NCI-H748 (cell line): ENCODE measurements around the gene POPDC3.
"Not testable (repeated sequence)": the region's sequence is repeated elsewhere in the genome, so short reads cannot be mapped to it uniquely, and the experiment has no call there.

Source experiments
- DNase-seq: peaks from one replicate; lab custom pipeline; 2025; ENCODE audit not compliant: unreplicated experiment; lab: John Stamatoyannopoulos, UW

POPDC3 gene, protein sequence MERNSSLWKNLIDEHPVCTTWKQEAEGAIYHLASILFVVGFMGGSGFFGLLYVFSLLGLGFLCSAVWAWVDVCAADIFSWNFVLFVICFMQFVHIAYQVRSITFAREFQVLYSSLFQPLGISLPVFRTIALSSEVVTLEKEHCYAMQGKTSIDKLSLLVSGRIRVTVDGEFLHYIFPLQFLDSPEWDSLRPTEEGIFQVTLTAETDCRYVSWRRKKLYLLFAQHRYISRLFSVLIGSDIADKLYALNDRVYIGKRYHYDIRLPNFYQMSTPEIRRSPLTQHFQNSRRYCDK

DNA sequence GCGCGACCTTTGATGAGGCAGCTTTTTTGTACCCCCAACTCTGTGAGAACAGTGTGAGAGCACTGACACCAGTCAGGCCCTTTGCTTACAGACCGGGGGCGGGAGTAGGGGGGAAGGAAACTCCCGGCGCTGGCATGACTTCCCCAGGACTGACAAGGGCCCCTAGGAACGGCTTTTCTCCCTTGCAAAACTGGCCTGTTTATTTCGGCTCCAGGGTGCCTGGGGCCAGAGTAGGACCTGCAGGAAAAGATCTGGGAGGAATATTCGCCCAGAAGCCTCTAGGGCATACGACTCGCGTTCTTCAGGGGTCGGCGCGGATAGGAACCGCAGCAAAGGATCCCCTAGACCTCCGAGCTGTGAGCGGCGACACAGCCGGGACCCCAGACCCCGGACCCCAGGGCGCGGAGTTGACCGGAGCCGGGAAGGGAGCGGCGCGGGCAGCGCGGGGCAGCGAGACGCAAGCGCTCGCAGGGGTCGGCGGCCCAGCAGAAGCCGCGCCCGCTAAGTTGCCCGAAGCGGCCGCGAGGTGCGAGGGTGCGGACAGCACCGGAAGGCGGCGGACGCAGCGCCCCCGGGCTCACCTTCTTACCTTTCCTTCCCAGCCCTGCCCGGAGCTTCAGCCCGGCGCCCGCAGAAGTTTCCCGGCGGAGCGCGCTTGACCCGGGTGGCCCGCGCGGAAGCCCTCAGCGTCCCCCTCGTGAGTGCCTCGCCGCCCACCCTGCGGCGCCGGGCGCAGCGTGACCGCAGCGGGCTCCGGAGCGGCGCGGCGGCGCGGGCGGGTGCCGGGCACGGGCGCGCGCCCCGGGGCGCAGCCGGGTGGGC, at the start of gene POPDC3:
Gene POPDC3, minus strand, starts transcription at position 771 of the 822 bp plus-strand sequence. CDS start 18,105 bp downstream, outside the sequence.
- peak; percentile 75 for DNase-seq

DNA sequence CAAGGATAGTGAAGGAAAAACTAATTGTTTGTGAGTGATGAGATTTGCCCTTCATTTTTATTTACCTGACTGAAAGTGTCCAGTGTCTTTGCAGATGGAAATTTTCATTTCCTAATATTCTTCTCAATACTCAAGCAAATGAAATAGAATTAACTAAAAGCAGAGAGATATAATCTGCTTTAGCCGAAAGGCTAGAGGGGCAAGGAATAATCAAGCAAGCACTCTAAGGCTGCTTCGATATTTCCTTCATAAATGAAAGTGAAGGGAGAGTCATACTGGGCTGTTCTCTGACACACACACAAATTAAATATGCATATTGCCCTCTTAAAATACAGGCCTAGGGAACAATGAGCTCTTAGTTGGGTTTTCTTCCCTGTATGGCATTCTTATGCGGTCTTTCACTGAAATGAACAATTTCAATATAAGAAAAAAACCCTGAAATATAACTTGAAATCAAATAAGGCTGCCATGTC, 47.5 kb upstream of the POPDC3 start:
- no peak for DNase-seq

DNA sequence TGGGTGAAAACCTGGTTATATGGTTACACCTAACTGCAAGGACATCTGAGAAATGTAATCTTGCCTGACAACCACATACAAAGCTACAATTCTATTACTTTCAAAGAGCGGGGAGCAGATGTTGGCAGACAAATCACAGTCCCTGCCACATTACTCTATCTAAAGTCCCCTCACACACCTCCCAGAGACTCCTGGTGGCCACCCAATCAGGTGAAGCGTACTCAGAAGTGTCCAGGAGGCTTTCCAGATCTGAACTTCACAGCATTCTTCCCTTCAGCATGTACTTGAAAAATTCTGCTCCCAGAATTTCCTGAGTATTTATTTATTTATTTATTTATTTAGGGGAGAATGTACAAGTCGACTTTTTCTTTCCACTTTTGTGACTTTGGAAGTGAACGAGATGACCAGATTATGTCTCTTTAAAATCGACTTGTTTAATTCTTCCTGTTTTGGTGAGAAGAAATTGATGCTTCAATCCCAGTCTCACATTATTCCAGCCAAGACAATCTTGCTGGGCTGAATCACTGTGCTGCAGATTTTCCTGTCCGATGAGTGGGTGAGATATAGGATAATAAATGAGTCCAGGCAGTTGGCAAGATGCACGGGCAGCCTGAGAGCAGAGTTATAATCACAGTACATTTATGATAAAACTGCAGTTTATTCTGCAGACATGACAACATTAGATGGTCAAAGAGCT, 46.9 kb upstream of the POPDC3 start:
- no peak for DNase-seq

DNA sequence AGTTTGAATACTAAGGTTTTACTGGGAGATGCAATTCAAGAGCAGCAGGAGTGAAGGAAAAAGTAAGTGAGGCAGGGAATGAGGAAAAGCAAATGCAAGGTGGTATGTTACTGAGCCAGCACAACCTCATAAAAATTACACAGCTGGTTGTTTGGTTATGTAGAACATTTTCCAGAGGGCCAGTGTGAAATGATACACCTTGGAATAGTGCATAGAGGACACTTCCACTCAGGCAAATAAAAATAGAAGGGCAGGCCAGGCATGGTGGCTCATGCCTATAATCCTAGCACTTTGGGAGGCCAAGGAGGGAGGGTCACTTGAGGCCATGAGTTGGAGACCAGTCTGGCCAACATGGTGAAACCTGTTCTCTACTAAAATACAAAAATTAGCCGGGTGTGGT, 43.4 kb upstream of the POPDC3 start:
- DNase-seq = no peak

DNA sequence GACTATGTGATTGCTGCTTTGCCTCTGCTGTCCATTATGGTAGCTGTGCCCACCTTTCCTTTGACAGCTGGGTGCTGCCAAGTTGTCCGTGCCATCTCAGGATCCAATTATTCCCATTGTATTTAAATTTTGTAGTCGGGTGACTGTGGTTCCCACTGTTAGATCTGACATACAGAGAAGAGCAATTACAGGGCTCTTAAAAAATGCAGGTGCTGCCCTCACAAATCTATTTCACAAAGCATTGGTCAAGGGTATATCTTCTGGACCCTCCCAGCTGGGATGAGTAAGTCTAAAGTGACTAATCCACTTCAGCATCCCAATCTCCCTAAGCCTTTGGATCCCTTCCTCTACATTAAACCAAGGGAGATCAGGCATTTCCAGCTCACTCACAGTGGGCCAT, 41.4 kb upstream of the POPDC3 start:
- DNase-seq = not testable (repeated sequence)

DNA sequence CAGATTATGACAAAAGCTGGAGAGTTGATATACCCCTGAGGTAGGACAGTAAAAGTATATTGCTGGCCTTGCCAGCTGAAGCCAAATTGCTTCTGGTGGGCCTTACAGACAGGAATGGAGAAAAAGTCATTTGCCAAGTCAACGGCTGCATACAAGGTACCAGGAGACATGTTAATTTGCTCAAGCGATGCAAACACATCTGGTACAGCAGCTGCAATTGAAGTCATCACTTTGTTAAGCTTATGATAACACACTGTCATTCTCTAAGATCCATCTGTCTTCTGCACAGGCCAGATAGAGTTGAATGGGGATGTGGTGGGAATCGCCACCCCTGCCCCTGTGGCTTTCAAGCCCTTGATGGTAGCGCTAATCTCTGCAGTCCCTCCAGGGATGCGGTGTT, 40.4 kb upstream of the POPDC3 start:
- DNase-seq = no peak

DNA sequence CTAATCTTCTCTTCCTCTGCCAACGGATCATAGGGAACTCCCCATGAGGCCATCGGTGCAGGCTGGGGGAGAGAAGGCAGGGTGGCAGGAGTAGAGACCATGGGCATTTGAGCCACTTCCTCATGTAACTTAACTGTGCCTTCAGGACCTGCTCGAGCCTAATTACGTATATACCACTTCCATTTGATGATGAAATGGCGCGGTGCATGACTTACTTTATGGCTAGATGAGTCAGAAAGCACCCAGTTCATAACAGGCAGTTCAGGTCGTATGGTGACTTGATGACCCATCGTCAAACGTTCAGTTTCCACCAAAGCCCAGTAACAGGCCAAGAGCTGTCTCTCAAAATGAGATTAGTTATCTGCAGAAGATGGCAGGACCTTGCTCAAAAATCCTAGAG, 39.4 kb upstream of the POPDC3 start:
- DNase-seq = not testable (repeated sequence)

DNA sequence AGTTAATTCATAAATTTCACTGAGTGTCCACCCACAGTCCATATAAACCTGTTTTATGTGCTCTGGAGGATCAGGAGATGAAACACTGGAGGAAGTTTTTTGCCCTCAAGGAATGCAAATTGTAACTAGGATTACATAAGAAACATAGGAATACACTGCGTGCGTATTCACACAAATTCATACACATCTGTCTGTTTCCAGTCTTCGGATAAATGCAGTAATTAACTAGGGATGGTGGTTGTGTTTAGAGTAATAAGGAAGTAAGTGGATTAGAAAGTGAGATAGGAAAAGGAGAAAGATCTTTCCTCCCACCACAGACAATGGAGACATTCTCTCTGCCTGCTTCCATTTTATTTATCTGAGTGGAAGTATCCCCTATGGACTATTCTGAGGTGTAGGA, 35.7 kb upstream of the POPDC3 start:
- DNase-seq = no peak

DNA sequence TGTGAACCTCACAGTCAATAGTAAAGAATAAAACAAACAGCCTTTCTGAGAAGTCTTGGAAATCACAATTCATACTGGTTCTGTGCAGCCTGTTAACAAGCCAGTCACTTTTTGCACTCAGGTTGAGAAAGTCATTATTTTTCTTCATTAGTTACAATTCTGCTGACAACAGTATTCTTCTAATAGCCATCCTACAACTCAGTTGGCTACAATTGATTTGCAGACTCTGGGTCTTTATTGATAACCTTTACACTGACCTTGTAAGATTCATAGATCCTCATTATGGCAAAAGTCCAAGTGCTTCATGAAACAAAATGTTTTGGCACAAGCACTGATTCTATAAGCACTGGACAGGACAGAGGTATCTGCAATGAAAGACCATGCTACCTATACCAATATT, 34.9 kb upstream of the POPDC3 start:
- no peak for DNase-seq

DNA sequence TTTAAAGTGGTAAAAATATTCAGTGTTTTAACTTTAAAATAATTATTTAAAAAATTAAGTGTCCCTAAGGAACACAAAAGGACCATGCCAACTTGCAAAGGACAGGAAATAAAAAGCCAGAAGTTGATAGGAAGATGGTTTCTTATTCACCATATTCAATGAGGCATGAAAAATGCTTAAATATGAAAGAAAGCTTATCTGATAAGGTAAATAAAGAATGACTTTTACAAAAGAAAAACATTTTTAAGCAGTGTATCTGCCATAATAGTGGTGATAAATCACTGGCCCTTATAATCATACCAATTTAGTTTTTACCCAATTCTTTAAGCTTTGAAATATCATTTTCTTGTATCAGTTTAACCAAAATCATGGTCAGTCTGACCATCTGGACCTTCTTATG, 33.5 kb upstream of the POPDC3 start:
- no peak for DNase-seq

DNA sequence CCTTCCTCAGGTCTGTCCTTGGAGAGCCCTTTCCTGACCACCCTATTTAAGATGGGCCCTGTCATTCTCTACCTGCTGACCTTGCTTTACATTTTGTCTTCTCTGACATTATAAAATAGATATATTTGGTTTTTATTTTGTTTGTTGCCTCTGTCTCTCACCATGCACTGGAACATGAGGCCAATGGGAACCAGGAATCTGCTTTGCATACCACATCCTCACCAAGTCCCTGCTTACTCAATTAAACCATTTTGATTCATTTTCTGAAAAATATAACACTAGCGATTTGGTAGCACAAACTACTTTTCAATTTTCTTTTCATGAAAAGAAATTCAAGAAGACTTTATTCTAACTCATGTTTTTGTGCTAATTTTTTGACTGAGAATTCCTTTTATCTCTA, 32.8 kb upstream of the POPDC3 start:
- no peak for DNase-seq

DNA sequence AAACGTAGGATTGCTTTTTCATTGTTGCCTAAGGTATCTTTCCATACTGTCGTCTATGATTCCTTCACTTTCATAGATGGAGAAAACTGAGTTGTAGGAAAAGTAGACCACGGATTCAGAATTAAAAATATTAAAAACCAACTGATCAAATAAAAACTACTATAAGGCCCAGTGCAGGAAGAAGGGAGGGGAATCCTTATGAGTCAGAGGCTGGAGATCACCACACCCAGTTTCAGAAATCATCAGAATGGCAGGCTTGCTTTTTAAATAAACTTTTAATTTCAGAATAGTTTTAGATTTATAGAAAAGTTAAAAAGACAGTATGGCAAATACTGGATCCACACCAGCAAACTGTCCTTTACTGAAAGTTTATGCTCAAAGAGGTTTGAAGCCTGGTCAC, 32.0 kb upstream of the POPDC3 start:
- DNase-seq = no peak

DNA sequence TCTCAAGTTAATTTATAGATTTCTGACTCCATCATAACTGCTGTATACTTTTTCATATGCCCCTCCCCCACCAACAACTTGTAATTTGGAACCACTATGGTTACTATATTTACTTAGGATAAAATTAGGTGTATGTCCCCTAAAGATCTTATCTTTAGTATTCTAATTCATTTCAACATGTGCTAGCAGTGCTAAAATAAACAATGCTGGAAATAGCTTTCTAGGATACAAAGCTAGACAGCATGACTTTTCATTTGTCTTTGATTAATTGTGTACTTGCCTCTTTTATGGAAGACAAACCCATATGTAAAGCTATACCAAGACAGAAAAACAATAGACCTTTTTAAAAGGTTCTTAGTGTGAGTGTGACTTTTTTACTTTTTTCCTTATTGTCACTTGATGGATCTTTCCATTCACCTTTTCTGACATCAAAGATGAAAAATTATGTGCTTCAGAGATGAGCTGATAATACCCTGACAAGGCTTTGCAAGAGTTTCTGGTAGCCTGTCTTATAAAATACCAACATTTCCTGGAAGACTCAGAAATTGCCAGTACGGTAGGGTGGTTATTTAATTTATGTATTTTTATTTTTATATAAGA, 31.2 kb upstream of the POPDC3 start:
- peak; percentile 24 for DNase-seq

DNA sequence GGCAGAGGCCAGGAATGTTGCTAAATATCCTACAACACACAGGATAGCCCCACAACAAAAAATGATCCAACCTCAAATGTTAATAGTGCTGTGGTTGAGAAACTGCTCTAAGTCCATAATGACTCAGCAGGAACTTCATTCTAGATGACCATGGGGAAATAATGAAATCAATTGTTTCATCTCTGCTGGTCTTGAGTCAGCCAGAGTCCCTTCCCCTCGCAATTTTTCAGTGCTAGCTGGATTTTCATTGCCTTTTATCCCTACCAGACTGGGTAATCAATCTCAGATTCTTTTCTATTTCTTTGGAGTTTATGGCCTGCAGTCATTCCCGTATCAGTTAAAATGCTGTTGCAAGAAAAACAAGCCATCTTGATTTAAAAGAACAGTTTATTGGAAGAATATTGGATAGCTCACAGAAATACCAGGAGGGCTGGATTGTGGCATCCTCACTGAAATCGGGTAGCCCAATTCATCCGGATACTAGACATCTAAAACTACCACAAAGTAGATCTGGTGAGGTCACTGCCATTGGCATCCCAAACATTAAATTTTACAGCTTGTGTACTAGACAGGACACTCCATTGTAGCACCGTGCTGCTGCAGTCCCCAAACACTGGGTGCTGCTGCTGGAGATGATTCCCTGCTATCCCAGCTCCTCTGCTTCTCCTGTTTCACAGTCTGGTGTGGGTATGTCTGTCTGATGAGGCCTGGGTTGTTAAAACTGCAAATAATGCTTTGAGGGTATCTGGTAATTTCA, 30.3 kb upstream of the POPDC3 start:
- no peak for DNase-seq

DNA sequence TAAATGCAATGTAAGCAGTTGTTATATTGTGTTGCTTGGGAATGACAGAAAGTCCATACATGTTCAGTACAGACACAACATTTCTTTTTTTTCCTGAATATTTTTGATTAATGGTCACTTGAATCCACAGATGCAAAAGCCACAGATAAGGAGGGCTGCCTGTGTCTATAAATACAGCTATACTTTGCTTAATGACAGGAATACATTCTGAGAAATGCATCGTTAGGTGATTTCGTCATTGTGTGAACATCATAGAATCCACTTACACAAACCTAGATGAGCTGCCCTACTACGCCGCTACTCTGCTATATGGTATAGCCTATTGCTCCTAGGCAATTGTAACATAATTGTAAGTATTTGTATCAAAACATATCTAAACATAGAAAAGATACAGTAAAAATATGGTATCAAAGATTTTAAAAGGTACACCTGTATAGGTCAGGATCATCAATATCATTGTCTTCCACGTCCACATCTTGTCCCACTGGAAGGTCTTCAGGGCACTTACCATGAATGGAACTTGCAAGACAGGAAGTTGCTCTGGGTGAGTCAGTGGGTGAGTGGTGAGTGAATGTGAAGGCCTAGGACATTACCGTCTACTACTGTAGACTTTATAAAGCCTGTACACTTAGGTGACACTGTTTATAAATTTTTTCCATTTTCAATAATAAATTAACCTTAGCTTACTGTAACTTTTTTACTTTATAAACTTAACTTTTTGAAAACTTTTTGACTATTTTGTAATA, 27.9 kb upstream of the POPDC3 start:
- DNase-seq = no peak

DNA sequence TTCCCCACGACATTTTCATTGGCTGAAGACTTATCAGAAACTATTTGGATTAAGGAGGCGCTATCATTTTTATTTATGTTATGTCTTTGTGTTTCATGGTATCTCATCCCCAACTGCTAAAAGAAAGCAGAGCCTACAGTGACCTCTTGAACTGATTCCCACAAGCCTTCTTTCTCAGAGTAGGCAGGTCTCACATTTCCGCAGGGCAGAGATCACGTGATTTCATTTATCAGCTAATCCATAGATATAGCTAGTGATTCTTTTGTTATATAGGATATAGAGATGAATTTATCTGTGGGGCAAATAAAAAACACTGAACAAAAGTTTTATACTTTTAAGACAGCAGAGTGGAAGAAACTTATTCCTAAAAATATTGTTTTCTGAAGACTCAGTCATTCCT, 25.0 kb upstream of the POPDC3 start:
- no peak for DNase-seq

DNA sequence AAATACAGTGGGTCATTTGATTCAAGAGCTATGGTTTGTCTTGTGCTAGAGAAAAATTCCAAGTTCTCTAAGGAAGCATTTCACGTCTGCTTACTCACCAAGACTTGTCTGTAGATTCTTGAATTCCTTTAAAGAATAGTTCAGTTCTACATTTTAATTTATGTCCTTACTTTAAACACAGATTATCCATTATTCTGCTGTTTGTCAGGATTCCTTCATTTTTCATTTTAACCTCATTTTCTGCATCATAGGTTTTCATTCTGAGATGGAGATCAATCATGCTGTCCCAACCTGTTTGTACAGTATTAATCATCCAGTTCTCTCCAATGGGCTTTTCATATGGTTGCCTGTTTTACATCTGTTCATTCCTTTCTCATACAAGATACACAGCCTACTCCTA, 24.5 kb upstream of the POPDC3 start:
- no peak for DNase-seq

DNA sequence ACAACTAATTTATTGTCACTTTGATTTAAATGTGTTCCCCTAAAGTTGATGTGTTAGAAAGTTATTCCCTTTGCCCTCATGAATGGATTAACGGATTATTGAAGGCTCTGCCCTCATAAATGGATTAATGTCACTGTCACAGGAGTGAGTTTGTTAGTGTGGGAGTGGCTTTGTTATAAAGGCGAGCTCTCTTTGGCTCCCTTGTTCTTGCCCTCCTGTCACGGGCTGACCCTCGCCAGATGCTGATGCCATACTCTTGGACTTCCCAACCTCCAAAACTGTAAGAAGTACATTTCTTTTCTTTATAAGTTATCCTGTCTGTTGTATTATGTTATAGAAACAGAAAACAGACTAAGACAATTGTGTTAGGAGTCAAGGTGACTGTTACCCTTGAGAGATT, 22.7 kb upstream of the POPDC3 start:
- DNase-seq = no peak

DNA sequence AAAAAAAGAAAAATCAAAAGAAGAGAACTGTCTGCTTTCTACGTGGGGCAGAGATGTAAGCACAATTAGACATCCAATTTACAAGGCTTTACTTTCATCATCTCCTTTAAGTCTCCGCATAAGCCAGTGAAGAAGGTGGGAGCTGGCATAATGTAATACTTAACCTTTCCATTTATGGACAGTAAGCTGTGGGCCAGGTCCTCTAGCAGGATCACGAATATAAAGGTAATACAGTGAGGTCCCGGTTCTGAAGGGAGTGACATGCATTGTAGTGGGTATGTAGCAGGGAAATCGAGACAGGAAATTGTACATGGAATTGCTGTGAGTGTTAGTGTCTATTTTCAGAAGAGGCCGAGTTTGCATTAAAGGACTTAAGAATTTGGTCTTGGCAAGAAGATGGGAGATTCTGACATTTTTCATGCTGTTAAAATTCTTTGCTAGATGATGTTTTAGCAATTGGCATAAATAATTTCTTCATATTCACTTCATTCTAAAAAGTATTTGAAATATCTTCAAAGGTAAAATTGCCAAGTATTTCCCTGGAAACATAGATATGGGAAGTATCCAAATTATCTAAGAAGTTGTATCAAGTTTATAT, 20.4 kb upstream of the POPDC3 start:
- DNase-seq = no peak

DNA sequence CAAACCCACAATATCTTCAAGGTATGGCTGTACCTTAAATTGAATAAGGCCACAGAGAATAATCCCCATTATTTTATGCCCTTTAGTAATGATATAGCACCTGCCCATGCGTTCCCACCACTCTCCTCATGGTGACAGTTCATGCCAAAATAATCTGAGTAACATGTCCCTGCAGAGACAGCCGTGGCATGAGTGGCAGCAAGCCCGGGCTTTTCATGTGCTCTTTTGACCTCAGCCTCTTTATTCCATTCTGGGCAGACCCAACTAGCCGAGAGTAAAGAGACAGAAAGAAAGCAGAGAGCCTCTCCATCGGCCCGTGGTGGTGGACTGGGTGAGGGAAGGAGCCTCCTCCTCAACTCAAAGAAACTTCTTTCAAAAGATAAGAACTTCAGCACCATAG, 19.9 kb upstream of the POPDC3 start:
- no peak for DNase-seq
